NOMO-1 treated with dmso at 0.1 percent for 144 hours (cell line): Measurements from ENCODE around the gene PPA2.
"Not testable (repeated sequence)": the region's sequence is repeated elsewhere in the genome, so short reads cannot be mapped to it uniquely, and the experiment has no call there.

Source experiments
- DNase-seq: peaks from one replicate; lab custom pipeline; 2025; ENCODE audit not compliant: unreplicated experiment; lab: John Stamatoyannopoulos, UW

Gene PPA2

GRCh38 chr4:105460306-105460705, 13.6 kb downstream of the PPA2 start:
- no peak for DNase-seq

- not testable (repeated sequence) for DNase-seq
Observed at GRCh38 chr4:105458541-105458940, 15.3 kb downstream of the PPA2 start.

- DNase-seq: no peak
Observed at GRCh38 chr4:105458001-105458400, 15.9 kb downstream of the PPA2 start.

GRCh38 chr4:105455998-105456397, 17.9 kb downstream of the PPA2 start:
- DNase-seq: no peak

- DNase-seq: no peak
Observed at GRCh38 chr4:105455182-105455581, 18.7 kb downstream of the PPA2 start.

- DNase-seq: no peak
Observed at GRCh38 chr4:105453550-105454205, 20.2 kb downstream of the PPA2 start.

- DNase-seq: no peak
Observed at GRCh38 chr4:105451346-105451745, 22.5 kb downstream of the PPA2 start.

GRCh38 chr4:105440890-105441289, 33.0 kb downstream of the PPA2 start:
- DNase-seq: no peak

GRCh38 chr4:105437637-105438036, 36.2 kb downstream of the PPA2 start:
- no peak for DNase-seq

GRCh38 chr4:105436414-105436813, 37.4 kb downstream of the PPA2 start:
- DNase-seq: no peak

GRCh38 chr4:105434940-105435339, 38.9 kb downstream of the PPA2 start:
- no peak for DNase-seq

GRCh38 chr4:105433421-105433820, 40.4 kb downstream of the PPA2 start:
- DNase-seq: no peak

GRCh38 chr4:105432438-105432837, 41.4 kb downstream of the PPA2 start:
- DNase-seq: no peak

GRCh38 chr4:105430811-105431210, 43.1 kb downstream of the PPA2 start:
- no peak for DNase-seq

- no peak for DNase-seq
Observed at GRCh38 chr4:105426187-105426897, 47.5 kb downstream of the PPA2 start.

- DNase-seq: no peak
Observed at GRCh38 chr4:105422207-105422920, 51.5 kb downstream of the PPA2 start.

- DNase-seq: no peak
Observed at GRCh38 chr4:105417624-105418023, 56.2 kb downstream of the PPA2 start.

- no peak for DNase-seq
Observed at GRCh38 chr4:105415281-105415744, 58.5 kb downstream of the PPA2 start.

GRCh38 chr4:105414316-105414715, 59.5 kb downstream of the PPA2 start:
- DNase-seq: no peak

- not testable (repeated sequence) for DNase-seq
Observed at GRCh38 chr4:105409135-105409534, 64.7 kb downstream of the PPA2 start.

- DNase-seq: no peak
Observed at GRCh38 chr4:105400901-105401677, 72.8 kb downstream of the PPA2 start.
